K562 (cell line): Measurements from ENCODE around the gene IL20RA. TPM values are rescaled to one million over a fixed set of nuclear protein-coding genes. Genes with fewer than 3 reads are reported as not detected.

ENCODE experiments used
- ATAC-seq: fragments of 200-7000 bp; cut with Tn5 transposase; 3 replicates; pipeline ENCODE4 v1.9.1; 2020; ENCODE audit warnings: moderate library complexity
- BruUV-seq: library from RNA; stranded (reverse); fragments of 400-500 nt; replicated peaks from 2 replicates; lab custom pipeline; 2021; lab: Mats Ljungman, UMichigan
- CTCF ChIA-PET: fragments of 300-600 bp; formaldehyde crosslinking; extraction: SDS; loops from one replicate; lab custom pipeline; 2021; ENCODE audit warnings: low intra/inter-chr PET ratio; lab: Yijun Ruan, JAX
- POLR2A ChIA-PET: fragments of 300-600, 350-650 bp; sonication (Branson Sonifier 250); formaldehyde crosslinking; extraction: SDS; loops from one replicate; lab custom pipeline; 2021; ENCODE audit warnings: antibody characterized with exemption, inconsistent platforms; lab: Yijun Ruan, JAX
- DNase-seq, 4 experiments: peaks; one replicate each; pipeline versions ENCODE4 v3.0.0 to v3.0.0-alpha.2; 2011 to 2018; ENCODE audit warnings: low spot score in 3 of 4, mixed read lengths in 3 of 4; ENCODE audit errors: extremely low read depth in 1 of 4
- FAIRE-seq: peaks from 2 replicates; lab custom pipeline; 2011; peaks lifted over from hg19 to GRCh38; lab: Jason Lieb, UNC
- H2AFZ ChIP-seq: 2 replicates; pipeline ENCODE4 v1.6.0; 2011; ENCODE audit warnings: low read depth, low read length, control low read depth, inconsistent platforms
- H3K27ac ChIP-seq: fragments of 200-600 bp; 3 replicates; pipeline ENCODE4 v1.8.0; 2011; ENCODE audit warnings: low read depth, mild to moderate bottlenecking, control low read depth, inconsistent platforms, low read length, moderate library complexity, mixed read lengths; ENCODE audit errors: extremely low read depth
- H3K27me3 ChIP-seq, 2 experiments: fragments of 300-600 bp in 1 of 2; 2 replicates in 1 of 2; 3 replicates in 1 of 2; pipeline versions ENCODE4 v1.6.0 to v1.8.0; 2011; ENCODE audit warnings: inconsistent platforms in 2 of 2, low read length in 2 of 2, mild to moderate bottlenecking in 1 of 2, mixed read lengths in 1 of 2, moderate library complexity in 1 of 2; ENCODE audit not compliant: control insufficient read depth in 2 of 2, insufficient read depth in 2 of 2
- H3K36me3 ChIP-seq: fragments of 300-600 bp; 3 replicates; pipeline ENCODE4 v1.8.0; 2011; ENCODE audit warnings: mild to moderate bottlenecking, low read length, inconsistent platforms; ENCODE audit not compliant: control insufficient read depth, insufficient read depth
- H3K4me1 ChIP-seq, 2 experiments: fragments of 200-600 bp in 1 of 2; replicated peaks in 1 of 2; 2 replicates in 1 of 2; 3 replicates in 1 of 2; pipeline versions ENCODE4 v1.5.1 to v1.8.0; 2011; ENCODE audit warnings: inconsistent platforms in 2 of 2, low read length in 2 of 2, mild to moderate bottlenecking in 1 of 2, mixed read lengths in 1 of 2, moderate library complexity in 1 of 2; ENCODE audit not compliant: control insufficient read depth in 2 of 2, insufficient read depth in 2 of 2
- H3K4me2 ChIP-seq: 2 replicates; pipeline ENCODE4 v1.6.1; 2011; ENCODE audit warnings: low read length, control low read depth, inconsistent platforms, mixed read lengths; ENCODE audit not compliant: insufficient read depth
- H3K4me3 ChIP-seq: fragments of 200-600 bp; sonication (generic), shearing (Covaris generic); 2 replicates; pipeline ENCODE4 v1.5.1; 2016; ENCODE audit warnings: control low read depth, inconsistent platforms
- H3K79me2 ChIP-seq: fragments of 200-600 bp; 3 replicates; pipeline ENCODE4 v1.8.0; 2011; ENCODE audit warnings: low read length, inconsistent platforms; ENCODE audit not compliant: control insufficient read depth, insufficient read depth
- H3K9ac ChIP-seq, 2 experiments: 2 replicates each; pipeline versions ENCODE4 v1.6.0 to v1.6.1; 2011; ENCODE audit warnings: low read depth in 2 of 2, low read length in 2 of 2, control low read depth in 1 of 2, inconsistent platforms in 1 of 2, mild to moderate bottlenecking in 1 of 2, mixed read lengths in 1 of 2; ENCODE audit not compliant: insufficient read depth in 1 of 2
- H3K9me1 ChIP-seq: one replicate; pipeline ENCODE4 v1.6.0; 2011; ENCODE audit warnings: inconsistent platforms, mild to moderate bottlenecking, low read length, moderate library complexity; ENCODE audit not compliant: control insufficient read depth, insufficient read depth
- H3K9me3 ChIP-seq: replicated peaks from 2 replicates; pipeline ENCODE4 v1.5.1; 2011; ENCODE audit warnings: low read depth, low read length, inconsistent platforms; ENCODE audit not compliant: control insufficient read depth, insufficient read depth
- H4K20me1 ChIP-seq: replicated peaks from 2 replicates; pipeline ENCODE4 v1.6.1; 2011; ENCODE audit warnings: low read length, inconsistent platforms, mixed read lengths; ENCODE audit not compliant: control insufficient read depth, insufficient read depth
- HMG20A ChIP-seq: fragments of 450-650 bp; formaldehyde crosslinking; conservative IDR thresholded peaks from 2 replicates; pipeline ENCODE4 v1.4.0; 2020; ENCODE audit warnings: mild to moderate bottlenecking, mixed read lengths
- MIER1 ChIP-seq: fragments of 450-650 bp; IDR thresholded peaks from 2 replicates; pipeline ENCODE4 v1.6.1; 2016; ENCODE audit warnings: antibody characterized with exemption, mild to moderate bottlenecking, low read depth
- NFYB ChIP-seq: IDR thresholded peaks from 2 replicates; pipeline ENCODE4 v1.6.1; 2011; ENCODE audit warnings: mild to moderate bottlenecking, moderate library complexity; ENCODE audit not compliant: insufficient read length; ENCODE audit errors: extremely low read depth
- PHB2 ChIP-seq: fragments of 450-650 bp; IDR thresholded peaks from 2 replicates; pipeline ENCODE4 v1.6.1; 2017; ENCODE audit warnings: low read depth
- RBM15 ChIP-seq: fragments of 200-400 bp; formaldehyde crosslinking; IDR thresholded peaks from 2 replicates; pipeline ENCODE4 v1.6.1; 2018; ENCODE audit warnings: mild to moderate bottlenecking, low read length, moderate library complexity; ENCODE audit not compliant: insufficient read depth
- SRSF7 ChIP-seq: fragments of 200-400 bp; formaldehyde crosslinking; optimal IDR thresholded peaks from 2 replicates; pipeline ENCODE3; 2017; ENCODE audit warnings: mild to moderate bottlenecking, low read depth, low read length
- TCFL5 ChIP-seq: fragments of 250-450 bp; sonication (Bioruptor Pico); conservative IDR thresholded peaks from 2 replicates; pipeline ENCODE4 v1.6.1; 2021; ENCODE audit warnings: mild to moderate bottlenecking, moderate library complexity, matching md5 sums
- ZBTB7A ChIP-seq: IDR thresholded peaks from 2 replicates; pipeline ENCODE4 v1.6.1; 2011; ENCODE audit warnings: low read depth, mild to moderate bottlenecking, low read length, moderate library complexity, borderline replicate concordance; ENCODE audit not compliant: control insufficient read depth
- ZNF134 ChIP-seq: fragments of 250-450 bp; sonication (Bioruptor Pico); conservative IDR thresholded peaks from 2 replicates; pipeline ENCODE4 v1.4.0; 2020
- ZNF140 ChIP-seq: fragments of 250-450 bp; sonication (Bioruptor Pico); IDR thresholded peaks from 2 replicates; pipeline ENCODE4 v1.8.0; 2021; ENCODE audit warnings: moderate library complexity, mild to moderate bottlenecking, inconsistent platforms
- ZNF184 ChIP-seq: sonication (generic); formaldehyde crosslinking; IDR thresholded peaks from 2 replicates; pipeline ENCODE4 v1.5.0; 2020; ENCODE audit warnings: missing genetic modification reagents
- ZNF347 ChIP-seq: fragments of 450-650 bp; formaldehyde crosslinking; IDR thresholded peaks from 2 replicates; pipeline ENCODE4 v1.4.0; 2020; ENCODE audit warnings: low read depth, mild to moderate bottlenecking, moderate library complexity
- ZNF740 ChIP-seq, 3 experiments: fragments of 200-800 bp in 1 of 3; sonication (Bioruptor generic) in 1 of 3; sonication (generic) in 1 of 3; formaldehyde crosslinking in 1 of 3; IDR thresholded peaks; 2 replicates each; pipeline versions ENCODE4 v1.6.1 to v1.8.0; 2016 to 2022; ENCODE audit warnings: mild to moderate bottlenecking in 2 of 3, missing compliant biosample characterization in 2 of 3, missing genetic modification characterization in 2 of 3, missing genetic modification reagents in 1 of 3
- ZNF75A ChIP-seq: fragments of 450-650 bp; formaldehyde crosslinking; IDR thresholded peaks from 2 replicates; pipeline ENCODE4 v1.4.0; 2020; ENCODE audit warnings: mild to moderate bottlenecking
- WGBS: fragments of 100-300 bp; shearing (Covaris generic); methylation state at CpG from one replicate; pipeline ENCODE4 v1.1.6; 2016; ENCODE audit warnings: low coverage, mixed read lengths; ENCODE audit not compliant: insufficient coverage; ENCODE audit errors: missing lambda C conversion rate; 5-methylcytosine and 5-hydroxymethylcytosine counted together
- in situ Hi-C: fragments of 300-500 bp; cut with MboI; formaldehyde crosslinking; loops from 4 replicates; pipeline ENCODE4 v1.15.0; 2018; ENCODE audit warnings: inconsistent platforms, mixed read lengths
- intact Hi-C: fragments of 100-400 bp; cut with micrococcal nuclease; formaldehyde crosslinking; loops from 2 replicates; pipeline ENCODE4 v1.14.2; 2022
- polyA plus RNA-seq, 8 experiments: library from polyadenylated mRNA; depleted of rRNA in 4 of 8; stranded (reverse) in 5 of 8; unstranded in 3 of 8; fragments of >200 nt; fragmentation: Nextera tagmentation in 2 of 8; fragmentation: Illumina TruSeq in 1 of 8; extraction: Ambion mirVana in 2 of 8; extraction: Trizol in 1 of 8; gene quantifications; 2 replicates each; pipeline versions ENCODE4 v1.2.1 to v1.2.3, GENCODE V29; 2011 to 2014; ENCODE audit warnings: inconsistent platforms in 1 of 8, missing spikeins in 1 of 8
- total RNA-seq, 7 experiments: library from RNA; depleted of rRNA in 6 of 7; stranded (reverse); fragments of >200 nt in 6 of 7; fragmentation: Illumina TruSeq in 2 of 7; extraction: Trizol in 2 of 7; gene quantifications; 2 replicates each; pipeline versions ENCODE4 v1.2.1 to v1.2.3, GENCODE V29; 2011 to 2021; ENCODE audit warnings: low replicate concordance in 1 of 7
- TF ChIP-seq, protein P1 (sequence below), 2 experiments: fragments of 450-650 bp in 1 of 2; IDR thresholded peaks; 2 replicates each; pipeline ENCODE4 v1.6.1; 2011 to 2017; ENCODE audit warnings: low read depth in 2 of 2, antibody characterized with exemption in 1 of 2, borderline replicate concordance in 1 of 2, low read length in 1 of 2, mild to moderate bottlenecking in 1 of 2, mixed read lengths in 1 of 2; ENCODE audit not compliant: control insufficient read depth in 1 of 2

Gene IL20RA
- total and polyA plus RNA-seq, 9 of the 15 experiments (the other 6 are each of a cell fraction or from before 2014, with no cell fraction given): not detected

GRCh38 chr6:136971609-136972008, 73.2 kb downstream of the IL20RA start:
- no peak overlapping the region for H3K4me3 ChIP-seq
- no peak overlapping the region for H3K27ac ChIP-seq

More at GRCh38 chr6:136971609-136972008, 73.2 kb downstream of the IL20RA start:
- no TSS peak for BruUV-seq
- WGBS: 4% methylated on average over 6 of the region's 6 CpGs
- TF ChIP-seq ZNF347 (CRISPR knock-in tag) (no peak), RBM15 (no peak), PHB2 (no peak), ZNF740 (CRISPR knock-in tag; IDR thresholded peaks at IDR 0.05) (no peak), ZNF740 (tag; IDR thresholded peaks at IDR 0.05) (no peak), HMG20A (CRISPR knock-in tag) (no peak), NFYB (no peak), TCFL5 (CRISPR knock-in tag) (no peak), ZBTB7A (no peak), ZNF75A (CRISPR knock-in tag) (no peak), SRSF7 (no peak), ZNF140 (CRISPR knock-in tag) (no peak), MIER1 (no peak), ZNF134 (no peak), ZNF184 (CRISPR knock-in tag) (no peak)
- TF ChIP-seq, protein P1, sequence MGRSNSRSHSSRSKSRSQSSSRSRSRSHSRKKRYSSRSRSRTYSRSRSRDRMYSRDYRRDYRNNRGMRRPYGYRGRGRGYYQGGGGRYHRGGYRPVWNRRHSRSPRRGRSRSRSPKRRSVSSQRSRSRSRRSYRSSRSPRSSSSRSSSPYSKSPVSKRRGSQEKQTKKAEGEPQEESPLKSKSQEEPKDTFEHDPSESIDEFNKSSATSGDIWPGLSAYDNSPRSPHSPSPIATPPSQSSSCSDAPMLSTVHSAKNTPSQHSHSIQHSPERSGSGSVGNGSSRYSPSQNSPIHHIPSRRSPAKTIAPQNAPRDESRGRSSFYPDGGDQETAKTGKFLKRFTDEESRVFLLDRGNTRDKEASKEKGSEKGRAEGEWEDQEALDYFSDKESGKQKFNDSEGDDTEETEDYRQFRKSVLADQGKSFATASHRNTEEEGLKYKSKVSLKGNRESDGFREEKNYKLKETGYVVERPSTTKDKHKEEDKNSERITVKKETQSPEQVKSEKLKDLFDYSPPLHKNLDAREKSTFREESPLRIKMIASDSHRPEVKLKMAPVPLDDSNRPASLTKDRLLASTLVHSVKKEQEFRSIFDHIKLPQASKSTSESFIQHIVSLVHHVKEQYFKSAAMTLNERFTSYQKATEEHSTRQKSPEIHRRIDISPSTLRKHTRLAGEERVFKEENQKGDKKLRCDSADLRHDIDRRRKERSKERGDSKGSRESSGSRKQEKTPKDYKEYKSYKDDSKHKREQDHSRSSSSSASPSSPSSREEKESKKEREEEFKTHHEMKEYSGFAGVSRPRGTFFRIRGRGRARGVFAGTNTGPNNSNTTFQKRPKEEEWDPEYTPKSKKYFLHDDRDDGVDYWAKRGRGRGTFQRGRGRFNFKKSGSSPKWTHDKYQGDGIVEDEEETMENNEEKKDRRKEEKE (IDR thresholded peaks at IDR 0.05; ENCODE audit: borderline replicate concordance in 1 of 2, control insufficient read depth in 1 of 2, low read depth in 2 of 2, low read length in 1 of 2): no peak
- no peaks in the 10 kb centered on the region for H3K36me3 ChIP-seq
- H3K9me3 ChIP-seq: no peaks in the 10 kb centered on the region
- in situ Hi-C loops: no loop called here
- H2AFZ ChIP-seq: no peak overlapping the region
- ATAC-seq (no peak), DNase-seq (no peak), FAIRE-seq (no peak)
- no peaks in the 10 kb centered on the region for H4K20me1 ChIP-seq
- H3K4me1 ChIP-seq: no peaks in the 10 kb centered on the region; a peak in 2 of 5 replicates
- H3K79me2 ChIP-seq: no peaks in the 10 kb centered on the region
- CTCF ChIA-PET: no interaction called here
- H3K4me2 ChIP-seq: no peak overlapping the region
- peaks cover 5 to 29% of the 10 kb centered on the region in 2 experiments; a peak in 4 of 5 replicates for H3K27me3 ChIP-seq
- no peak overlapping the region for H3K9ac ChIP-seq
- intact Hi-C loops: no loop called here
- no peaks in the 10 kb centered on the region for H3K9me1 ChIP-seq
- POLR2A ChIA-PET: interaction anchor here (1.6 kb wide), 1 partner anchor 9 kb away, joined by 3 read pairs; no protein-coding TSS in a partner anchor
